Coronary artery (tissue), 2 donors: Measurements from ENCODE around the gene PPM1F.

Source experiments
- DNase-seq: peaks from one replicate; pipeline ENCODE4 v3.0.0-alpha.2; 2017; ENCODE audit warnings: low spot score
- H3K27ac ChIP-seq, 2 donors: fragments of 200-600 bp; sonication (generic); one replicate each; pipeline ENCODE4 v1.5.1; 2016 to 2019
- H3K4me3 ChIP-seq: fragments of 200-600 bp; sonication (generic); 2 replicates; pipeline ENCODE4 v1.5.1; 2016; ENCODE audit warnings: mild to moderate bottlenecking, moderate library complexity
- TF ChIP-seq, protein P1 (sequence below): fragments of 200-600 bp; sonication (generic); IDR thresholded peaks from one replicate; pipeline ENCODE4 v1.5.1; 2019; ENCODE audit warnings: antibody characterized with exemption

PPM1F gene

DNA sequence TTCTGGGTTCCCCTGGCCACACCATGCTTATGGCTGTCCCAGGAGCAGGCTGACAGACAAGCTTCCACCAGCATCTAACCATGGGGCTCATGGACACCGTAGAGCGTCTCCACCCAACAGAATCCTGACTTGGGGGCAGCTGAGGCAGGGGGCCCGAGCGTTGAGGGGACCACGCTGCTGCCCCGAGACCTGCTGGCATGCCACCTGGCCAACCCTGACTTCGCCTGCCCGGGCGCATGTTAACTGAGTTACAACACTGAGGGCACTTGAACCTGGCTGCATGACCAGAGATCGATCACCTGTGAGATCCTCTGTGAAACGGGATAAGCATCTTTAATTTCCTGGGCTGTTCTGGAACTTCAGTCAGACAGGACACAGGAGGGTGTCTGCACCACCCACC lies 13.7 kb downstream of the PPM1F start:
- DNase-seq, result no peak
- TF ChIP-seq, protein P1, sequence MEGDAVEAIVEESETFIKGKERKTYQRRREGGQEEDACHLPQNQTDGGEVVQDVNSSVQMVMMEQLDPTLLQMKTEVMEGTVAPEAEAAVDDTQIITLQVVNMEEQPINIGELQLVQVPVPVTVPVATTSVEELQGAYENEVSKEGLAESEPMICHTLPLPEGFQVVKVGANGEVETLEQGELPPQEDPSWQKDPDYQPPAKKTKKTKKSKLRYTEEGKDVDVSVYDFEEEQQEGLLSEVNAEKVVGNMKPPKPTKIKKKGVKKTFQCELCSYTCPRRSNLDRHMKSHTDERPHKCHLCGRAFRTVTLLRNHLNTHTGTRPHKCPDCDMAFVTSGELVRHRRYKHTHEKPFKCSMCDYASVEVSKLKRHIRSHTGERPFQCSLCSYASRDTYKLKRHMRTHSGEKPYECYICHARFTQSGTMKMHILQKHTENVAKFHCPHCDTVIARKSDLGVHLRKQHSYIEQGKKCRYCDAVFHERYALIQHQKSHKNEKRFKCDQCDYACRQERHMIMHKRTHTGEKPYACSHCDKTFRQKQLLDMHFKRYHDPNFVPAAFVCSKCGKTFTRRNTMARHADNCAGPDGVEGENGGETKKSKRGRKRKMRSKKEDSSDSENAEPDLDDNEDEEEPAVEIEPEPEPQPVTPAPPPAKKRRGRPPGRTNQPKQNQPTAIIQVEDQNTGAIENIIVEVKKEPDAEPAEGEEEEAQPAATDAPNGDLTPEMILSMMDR, result no peak
- Histone ChIP-seq H3K27ac (peak overlapping the region; percentile 44 to 98), H3K4me3 (peak overlapping the region; percentile 83)

DNA sequence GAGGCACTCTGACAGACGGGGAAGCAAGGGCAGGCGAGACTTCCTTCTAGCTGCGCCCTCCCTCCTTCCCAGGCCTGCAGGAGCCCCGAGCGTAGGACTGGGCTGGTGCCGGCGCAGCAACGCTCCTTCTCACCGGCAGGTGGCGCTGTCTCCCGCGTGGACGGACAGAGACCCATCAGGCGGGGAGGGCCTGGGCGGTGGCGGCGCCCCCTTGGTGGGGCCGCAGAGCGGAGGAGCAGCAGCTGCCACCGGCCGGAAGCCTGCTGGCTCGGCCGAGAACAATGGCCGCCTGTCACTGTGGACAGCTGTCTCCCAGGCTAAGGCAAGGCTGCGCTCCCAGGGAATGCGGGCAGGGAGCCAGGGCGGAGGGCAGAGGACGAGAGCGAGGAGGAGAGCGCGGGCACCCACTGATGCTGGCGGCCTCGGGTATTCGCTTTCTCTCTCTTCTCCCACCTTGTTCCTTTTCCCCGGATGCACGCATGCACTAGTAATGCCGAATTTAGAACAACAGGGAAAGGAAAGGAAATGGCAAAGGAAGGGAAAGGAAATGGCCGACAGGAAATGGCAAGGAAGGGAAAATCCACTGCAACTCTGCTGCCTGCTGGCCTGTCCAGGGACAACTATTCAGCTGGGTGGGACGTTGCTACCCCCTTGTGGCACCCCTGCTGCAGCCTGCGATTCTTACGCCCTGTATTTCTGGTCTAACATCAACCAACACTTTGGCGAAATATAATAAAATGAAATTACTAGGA lies 14.4 kb downstream of the PPM1F start:
- TF ChIP-seq, protein P1, result peak; percentile 99
- peak overlapping the region; percentile 83 for H3K4me3 ChIP-seq
- H3K27ac ChIP-seq, result peak overlapping the region; percentile 86 to 98
- peak; percentile 94 for DNase-seq

DNA sequence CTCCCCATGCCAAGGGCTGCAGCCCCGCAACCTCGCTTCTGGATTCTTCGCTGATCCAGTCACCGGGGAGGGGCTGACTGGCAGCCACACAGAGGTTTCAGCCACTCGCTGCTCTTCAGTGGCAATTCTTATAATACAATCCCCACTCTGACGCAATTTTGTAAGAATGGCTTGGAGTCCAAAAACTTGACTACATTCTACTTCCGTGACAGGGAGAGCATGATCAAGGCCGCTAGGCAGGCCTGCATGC lies 14.9 kb downstream of the PPM1F start:
- TF ChIP-seq, protein P1, result no peak
- DNase-seq, result peak; percentile 89
- Histone ChIP-seq H3K27ac (peak overlapping the region; percentile 86 to 98), H3K4me3 (peak overlapping the region; percentile 83)

DNA sequence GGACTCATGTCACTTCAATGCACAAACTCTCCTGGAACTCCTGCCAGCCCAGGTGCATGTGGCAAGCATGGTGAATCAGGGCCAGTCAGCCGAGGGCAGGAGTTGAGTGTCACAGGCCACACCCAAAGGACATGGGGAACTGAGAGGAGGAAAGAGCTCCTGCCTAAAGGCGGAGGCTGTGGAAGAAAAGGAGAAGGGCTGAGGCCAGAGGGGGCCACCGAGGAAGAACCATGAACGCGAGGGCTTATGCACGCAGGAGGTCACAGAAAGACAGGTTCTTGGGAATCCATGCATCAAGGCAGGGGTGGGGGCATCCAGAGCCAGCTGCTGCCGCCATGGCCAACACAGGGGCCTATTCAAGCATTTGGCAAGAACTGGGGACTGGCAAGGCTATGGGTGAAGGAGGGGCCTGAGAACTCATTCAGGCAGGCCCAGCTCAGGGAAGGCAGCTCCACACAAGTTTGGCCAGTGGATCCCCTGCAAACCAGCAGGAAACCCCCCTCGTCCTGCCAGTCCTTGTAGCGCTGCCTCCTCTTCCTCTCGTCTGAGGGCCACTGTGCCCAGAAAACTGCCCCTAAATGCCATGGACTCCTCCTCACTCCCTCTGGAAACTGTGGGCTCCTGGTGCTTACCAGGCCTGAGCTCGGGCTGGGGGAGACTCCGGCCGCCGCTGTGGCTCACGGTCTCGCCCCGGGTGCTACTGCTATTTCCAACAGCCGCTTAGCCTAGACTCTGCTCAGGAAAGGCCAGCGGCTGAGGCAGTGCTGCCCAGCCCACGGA lies 15.4 kb downstream of the PPM1F start:
- Histone ChIP-seq H3K4me3 (peak overlapping the region; percentile 83), H3K27ac (peak overlapping the region; percentile 86 to 98)
- TF ChIP-seq, protein P1, result no peak
- no peak for DNase-seq

DNA sequence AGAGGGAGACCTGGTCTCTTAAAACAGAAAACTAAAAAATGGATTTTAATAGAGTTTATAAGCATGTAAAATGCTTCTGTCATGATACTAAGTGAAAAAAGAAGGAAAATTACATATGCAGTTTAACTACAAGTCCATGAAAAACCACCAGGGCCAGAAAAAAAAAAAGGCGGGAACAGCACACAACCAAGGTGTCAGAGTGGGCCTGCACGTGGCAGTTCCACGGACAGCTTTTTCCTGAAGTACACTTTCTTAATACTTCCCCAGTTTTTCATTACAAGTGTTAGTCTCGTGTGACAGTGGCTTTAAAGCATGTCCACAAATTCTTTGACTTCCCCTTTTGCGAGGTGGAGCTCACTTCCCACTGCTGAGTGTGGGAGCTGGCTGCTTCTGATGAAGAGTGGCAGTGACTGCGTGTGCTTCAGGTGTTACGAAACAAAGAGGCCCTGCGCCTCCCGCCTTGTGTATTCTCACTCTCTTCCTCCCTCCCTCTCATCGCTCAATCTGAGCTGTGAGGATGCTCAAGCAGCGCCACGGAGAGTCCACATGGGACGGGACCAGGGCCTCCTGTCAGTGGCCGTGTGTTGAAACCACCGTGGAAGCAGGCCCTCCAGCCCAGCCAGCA lies 16.4 kb downstream of the PPM1F start:
- H3K27ac ChIP-seq, result peak overlapping the region; percentile 86 to 98
- TF ChIP-seq, protein P1, result no peak
- no peak overlapping the region for H3K4me3 ChIP-seq
- no peak for DNase-seq

DNA sequence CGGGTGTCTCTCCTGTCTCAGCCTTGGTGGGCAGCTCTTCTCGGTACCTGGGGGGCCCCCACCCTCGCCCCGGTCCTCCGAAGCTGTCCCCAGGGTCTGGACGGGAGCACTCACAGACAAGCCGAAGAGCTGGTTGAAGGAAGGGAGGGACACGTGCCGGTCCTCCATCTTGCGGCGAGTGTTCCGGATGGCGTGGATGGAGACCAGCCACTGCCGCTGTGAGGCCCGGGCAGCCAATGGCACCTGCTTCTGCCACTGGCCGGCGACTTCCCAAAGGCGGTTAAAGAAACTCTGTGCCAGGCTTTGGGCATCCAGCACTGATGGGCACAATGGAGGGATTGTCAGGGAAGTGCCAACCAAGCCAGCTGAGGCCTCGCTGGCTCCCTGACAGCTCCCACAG lies 18.7 kb downstream of the PPM1F start:
- H3K27ac ChIP-seq, result peak overlapping the region in 1 of 2 donors; percentile 4
- peak; percentile 64 for DNase-seq
- no peak overlapping the region for H3K4me3 ChIP-seq
- TF ChIP-seq, protein P1, result no peak
